Measurements from ENCODE around the gene PVRIG. TPM values are rescaled to one million over a fixed set of nuclear protein-coding genes. Genes with fewer than 3 reads are reported as not detected.
"Not testable (repeated sequence)": the region's sequence is repeated elsewhere in the genome, so short reads cannot be mapped to it uniquely, and the experiment has no call there.

PVRIG gene
- total RNA-seq, 4 donors from 2014 or later, result 0.13 to 0.51 TPM; not detected in 2

DNA sequence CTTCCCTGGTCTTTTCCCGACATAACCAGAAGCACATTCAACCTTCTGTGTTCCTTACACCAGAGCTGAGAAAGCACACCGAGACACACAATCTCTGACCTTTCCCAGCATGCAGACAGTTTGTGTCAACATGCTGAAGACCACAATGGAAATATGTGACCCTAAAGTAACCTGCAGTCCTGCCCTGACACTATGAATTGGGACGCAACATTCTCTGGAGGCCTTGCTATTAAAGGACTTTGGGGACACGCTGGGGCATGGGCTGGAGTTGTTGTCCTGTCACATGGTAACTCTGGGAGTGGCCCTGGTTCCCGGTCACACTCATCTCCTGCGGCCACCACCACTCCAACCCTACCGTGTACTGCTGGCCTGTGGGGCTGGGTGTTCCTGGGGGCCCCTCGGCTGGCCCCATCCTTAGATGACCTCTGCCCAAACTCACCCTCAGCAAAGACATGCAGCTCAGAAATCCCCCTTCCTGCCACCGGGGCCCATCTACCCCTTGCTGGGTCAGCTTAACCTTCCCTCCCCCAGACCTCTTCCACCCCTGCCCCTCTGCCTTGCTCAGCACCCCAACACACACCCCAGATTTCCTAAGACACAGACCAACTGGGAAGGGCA, 25.3 kb downstream of the PVRIG start:
- DNase-seq (ENCODE audit: low spot score in 2 of 2); H3K4me3 ChIP-seq (ENCODE audit: low read depth, poor library complexity, severe bottlenecking); intact Hi-C loops (cut with DNase I; ENCODE audit: low total_unique reads): not testable (repeated sequence)
- WGBS, 2 donors, result 62 to 68% methylated on average over 9 of the region's 9 CpGs

DNA sequence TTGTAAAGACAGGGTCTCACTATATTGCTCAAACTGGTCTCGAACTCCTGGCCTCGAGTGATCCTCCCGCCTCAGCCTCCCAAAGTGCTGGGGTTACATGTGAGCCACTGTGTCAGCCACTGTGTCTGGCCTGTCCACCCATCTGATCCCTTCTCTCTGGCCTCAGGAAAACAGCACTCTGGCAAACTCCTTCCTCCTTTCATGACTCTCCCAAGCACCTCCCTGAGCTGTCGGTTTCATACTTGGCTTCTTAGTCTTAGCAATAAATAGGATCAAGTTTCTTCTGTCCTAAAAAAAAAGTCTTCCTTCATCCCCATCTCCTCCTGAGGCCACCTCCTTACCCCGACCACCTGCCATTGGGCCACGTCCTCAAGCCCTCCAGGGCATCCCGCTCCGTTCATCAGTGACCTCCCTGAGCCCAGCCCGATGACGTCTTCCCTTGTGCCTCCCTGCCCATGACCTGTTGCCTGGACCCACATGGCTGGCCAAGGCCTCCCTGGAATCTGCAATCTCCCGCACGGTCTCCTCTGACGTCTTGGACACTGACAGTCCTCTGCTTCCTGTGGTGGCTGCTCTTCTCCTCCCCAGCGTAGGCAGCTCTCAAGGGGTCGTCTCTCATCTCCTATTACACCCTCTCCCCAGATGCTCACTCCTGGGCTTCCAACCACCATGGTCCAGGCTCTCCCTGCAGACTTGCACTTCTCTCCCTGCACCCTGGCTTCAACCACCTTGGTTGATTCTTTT, 26.5 kb downstream of the PVRIG start:
- DNase-seq (ENCODE audit: low spot score in 2 of 2); H3K4me3 ChIP-seq (ENCODE audit: low read depth, poor library complexity, severe bottlenecking); intact Hi-C loops (cut with DNase I; ENCODE audit: low total_unique reads): not testable (repeated sequence)
- 89% methylated on average over 15 of the region's 15 CpGs for WGBS, 2 donors

DNA sequence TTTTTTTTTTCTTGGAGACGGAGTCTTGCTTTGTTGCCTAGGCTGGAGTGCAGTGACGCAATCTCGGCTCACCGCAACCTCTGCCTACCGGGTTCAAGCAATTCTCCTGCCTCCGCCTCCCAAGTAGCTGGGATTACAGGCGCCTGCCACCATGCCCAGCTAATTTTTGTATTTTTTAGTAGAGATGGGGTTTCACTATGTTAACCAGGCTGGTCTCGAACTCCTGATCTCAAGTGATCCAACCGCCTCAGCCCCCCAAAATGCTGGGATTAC, 27.1 kb downstream of the PVRIG start:
- intact Hi-C loops (cut with DNase I; ENCODE audit: low total_unique reads); H3K4me3 ChIP-seq (ENCODE audit: low read depth, poor library complexity, severe bottlenecking); DNase-seq (ENCODE audit: low spot score in 2 of 2): not testable (repeated sequence)
- WGBS, 2 donors, result 88 to 94% methylated on average over 9 of the region's 9 CpGs

DNA sequence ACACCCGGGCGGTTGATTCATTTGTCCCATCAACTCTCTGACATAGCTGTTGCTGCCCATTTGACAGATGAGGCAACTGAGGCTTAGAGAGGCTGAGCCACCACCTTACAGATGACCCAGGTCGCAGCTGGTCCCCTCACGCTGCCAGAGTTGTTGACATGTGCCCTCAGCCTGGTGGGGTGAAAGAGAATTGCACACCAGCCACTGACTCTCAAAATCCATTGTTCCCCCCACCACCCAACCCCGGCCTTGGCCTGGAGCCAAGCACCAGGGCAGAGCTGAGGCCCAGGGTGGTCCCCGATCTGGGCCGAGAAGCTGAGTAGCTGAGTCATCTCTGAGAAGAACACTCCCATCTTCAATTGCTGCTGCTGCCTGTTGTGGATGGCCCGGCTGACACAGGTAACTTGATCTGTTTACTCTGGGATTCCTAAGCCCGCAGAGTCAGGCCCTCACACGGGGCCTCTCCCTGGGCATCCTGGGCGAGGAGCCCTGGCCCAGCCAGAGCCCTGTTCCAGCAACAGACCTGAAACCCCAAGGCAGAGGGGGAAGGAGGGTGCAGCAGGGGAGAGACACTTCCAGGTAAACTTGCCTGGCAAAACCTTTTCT, 27.5 kb downstream of the PVRIG start:
- H3K4me3 ChIP-seq (ENCODE audit: low read depth, poor library complexity, severe bottlenecking), result no peak overlapping the region
- WGBS, 2 donors, result 44 to 55% methylated on average over 11 of the region's 11 CpGs
- DNase-seq (ENCODE audit: low spot score in 2 of 2), result no peak
- intact Hi-C loops (cut with DNase I; ENCODE audit: low total_unique reads), result no loop called here
- TF ChIP-seq POLR2A (IDR thresholded peaks at IDR 0.05), result no peak
- TF ChIP-seq, protein P1, sequence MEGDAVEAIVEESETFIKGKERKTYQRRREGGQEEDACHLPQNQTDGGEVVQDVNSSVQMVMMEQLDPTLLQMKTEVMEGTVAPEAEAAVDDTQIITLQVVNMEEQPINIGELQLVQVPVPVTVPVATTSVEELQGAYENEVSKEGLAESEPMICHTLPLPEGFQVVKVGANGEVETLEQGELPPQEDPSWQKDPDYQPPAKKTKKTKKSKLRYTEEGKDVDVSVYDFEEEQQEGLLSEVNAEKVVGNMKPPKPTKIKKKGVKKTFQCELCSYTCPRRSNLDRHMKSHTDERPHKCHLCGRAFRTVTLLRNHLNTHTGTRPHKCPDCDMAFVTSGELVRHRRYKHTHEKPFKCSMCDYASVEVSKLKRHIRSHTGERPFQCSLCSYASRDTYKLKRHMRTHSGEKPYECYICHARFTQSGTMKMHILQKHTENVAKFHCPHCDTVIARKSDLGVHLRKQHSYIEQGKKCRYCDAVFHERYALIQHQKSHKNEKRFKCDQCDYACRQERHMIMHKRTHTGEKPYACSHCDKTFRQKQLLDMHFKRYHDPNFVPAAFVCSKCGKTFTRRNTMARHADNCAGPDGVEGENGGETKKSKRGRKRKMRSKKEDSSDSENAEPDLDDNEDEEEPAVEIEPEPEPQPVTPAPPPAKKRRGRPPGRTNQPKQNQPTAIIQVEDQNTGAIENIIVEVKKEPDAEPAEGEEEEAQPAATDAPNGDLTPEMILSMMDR (IDR thresholded peaks at IDR 0.05), result no peak

DNA sequence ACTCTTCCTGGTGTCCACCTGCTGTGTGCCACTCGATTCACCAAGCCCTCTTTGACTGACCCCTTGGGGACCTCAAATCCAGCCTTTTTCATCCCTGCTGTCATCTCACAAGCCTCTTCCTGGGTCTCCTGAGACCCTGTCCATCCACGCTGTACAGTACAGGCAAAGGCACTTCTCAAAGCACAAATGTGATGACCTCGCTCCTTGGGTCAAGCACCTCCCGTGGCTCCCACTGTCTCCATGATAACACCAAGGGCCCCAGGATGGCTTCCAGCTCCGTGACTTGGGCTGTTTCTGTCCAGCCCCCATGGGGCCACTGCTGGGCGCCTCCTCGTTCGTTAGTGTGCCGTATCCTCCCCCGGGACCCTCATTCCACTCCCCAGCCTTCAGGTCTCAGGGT, 28.7 kb downstream of the PVRIG start:
- DNase-seq (ENCODE audit: low spot score in 2 of 2), result no peak
- TF ChIP-seq POLR2A (IDR thresholded peaks at IDR 0.05), result no peak
- TF ChIP-seq, protein P1 (IDR thresholded peaks at IDR 0.05), result no peak
- H3K4me3 ChIP-seq (ENCODE audit: low read depth, poor library complexity, severe bottlenecking), result no peak overlapping the region
- WGBS, 2 donors, result 90 to 93% methylated on average over 10 of the region's 10 CpGs
- intact Hi-C loops (cut with DNase I; ENCODE audit: low total_unique reads), result no loop called here

DNA sequence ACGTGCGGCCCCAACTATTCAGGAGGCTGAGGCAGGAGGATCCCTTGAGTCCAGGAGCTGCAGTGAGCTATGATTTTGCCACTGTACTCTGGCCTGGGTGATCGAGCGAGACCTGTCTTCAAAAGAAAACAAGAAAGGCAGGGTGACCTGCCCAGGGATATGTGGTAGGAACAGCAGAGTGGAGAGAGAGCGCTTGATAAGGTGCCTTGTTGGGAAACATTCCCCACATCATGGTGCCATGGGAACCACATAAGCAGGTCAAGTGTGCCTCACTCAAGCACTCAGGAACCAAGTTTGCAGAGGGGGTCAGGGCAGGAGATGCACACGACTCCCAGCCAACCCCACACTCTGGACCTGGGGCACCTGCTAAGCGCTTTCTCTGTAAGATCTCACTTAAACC, 37.3 kb downstream of the PVRIG start:
- intact Hi-C loops (cut with DNase I; ENCODE audit: low total_unique reads), result no loop called here
- WGBS, 2 donors, result 91 to 96% methylated on average over 7 of the region's 7 CpGs
- TF ChIP-seq POLR2A (IDR thresholded peaks at IDR 0.05), result no peak
- TF ChIP-seq, protein P1 (IDR thresholded peaks at IDR 0.05), result no peak
- H3K4me3 ChIP-seq (ENCODE audit: low read depth, poor library complexity, severe bottlenecking), result no peak overlapping the region
- no peak for DNase-seq (ENCODE audit: low spot score in 2 of 2)

DNA sequence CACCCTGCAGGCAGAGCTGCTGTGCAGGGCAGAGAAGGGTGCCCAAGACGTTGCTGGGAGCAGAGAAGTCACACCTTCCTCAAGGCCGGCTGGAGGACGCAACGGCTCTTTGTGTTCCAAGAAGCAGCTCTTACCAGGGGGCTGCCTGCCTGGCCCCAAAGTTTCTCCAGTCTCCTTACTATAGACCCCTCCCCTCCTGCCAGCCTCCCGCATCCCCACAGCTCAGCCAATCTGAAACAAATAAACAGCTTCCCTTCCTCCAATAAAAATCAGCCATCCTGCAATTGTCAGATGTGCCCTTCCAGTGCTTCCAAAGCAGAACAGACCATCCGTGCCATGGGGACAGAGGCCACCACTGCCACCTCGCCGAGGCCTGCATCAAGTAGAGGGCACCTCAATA, 40.2 kb downstream of the PVRIG start:
- WGBS, 2 donors, result 90 to 91% methylated on average over 8 of the region's 8 CpGs
- intact Hi-C loops (cut with DNase I; ENCODE audit: low total_unique reads); DNase-seq (ENCODE audit: low spot score in 2 of 2); H3K4me3 ChIP-seq (ENCODE audit: low read depth, poor library complexity, severe bottlenecking): not testable (repeated sequence)

DNA sequence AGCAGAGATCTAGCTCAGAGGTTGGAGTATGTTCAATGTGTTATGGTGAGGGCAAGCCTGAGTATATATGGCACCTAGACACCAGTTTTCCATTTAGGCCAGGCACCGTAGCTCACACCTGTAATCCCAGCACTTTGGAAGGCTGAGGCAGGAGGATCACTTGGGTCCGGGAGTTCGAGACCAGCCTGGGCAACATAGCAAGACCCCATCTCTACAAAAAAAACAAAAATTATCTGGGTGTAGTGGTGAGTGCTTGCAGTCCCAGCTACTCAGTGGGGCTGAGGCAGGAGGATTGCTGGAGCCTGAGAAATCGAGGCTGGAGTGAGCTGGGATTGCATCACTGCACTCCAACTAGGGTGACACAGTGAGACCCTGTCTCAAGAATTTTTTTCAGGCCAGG, 43.1 kb downstream of the PVRIG start:
- intact Hi-C loops (cut with DNase I; ENCODE audit: low total_unique reads); H3K4me3 ChIP-seq (ENCODE audit: low read depth, poor library complexity, severe bottlenecking); DNase-seq (ENCODE audit: low spot score in 2 of 2): not testable (repeated sequence)
- WGBS, 2 donors, result 96 to 97% methylated on average over 4 of the region's 4 CpGs

DNA sequence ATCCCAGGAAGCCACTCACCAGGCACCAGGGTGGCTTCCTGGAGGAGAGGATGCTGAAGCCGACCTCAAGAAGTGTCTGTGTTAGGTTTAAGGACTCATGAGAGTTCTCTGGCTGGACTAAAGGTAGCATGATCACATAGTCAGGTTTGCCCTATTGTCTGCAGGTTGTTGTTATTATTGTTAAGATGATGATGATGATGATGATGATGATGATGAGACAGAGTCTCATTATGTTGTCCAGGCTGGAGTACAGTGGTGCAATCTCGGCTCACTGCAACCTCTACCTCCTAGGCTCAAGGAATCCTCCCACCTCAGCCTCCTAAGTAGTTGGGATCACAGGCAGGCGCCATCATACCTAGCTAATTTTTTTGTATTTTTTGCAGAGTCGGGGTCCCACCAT, 44.5 kb downstream of the PVRIG start:
- DNase-seq (ENCODE audit: low spot score in 2 of 2); intact Hi-C loops (cut with DNase I; ENCODE audit: low total_unique reads); H3K4me3 ChIP-seq (ENCODE audit: low read depth, poor library complexity, severe bottlenecking): not testable (repeated sequence)
- 72 to 94% methylated on average over 4 of the region's 4 CpGs for WGBS, 2 donors

DNA sequence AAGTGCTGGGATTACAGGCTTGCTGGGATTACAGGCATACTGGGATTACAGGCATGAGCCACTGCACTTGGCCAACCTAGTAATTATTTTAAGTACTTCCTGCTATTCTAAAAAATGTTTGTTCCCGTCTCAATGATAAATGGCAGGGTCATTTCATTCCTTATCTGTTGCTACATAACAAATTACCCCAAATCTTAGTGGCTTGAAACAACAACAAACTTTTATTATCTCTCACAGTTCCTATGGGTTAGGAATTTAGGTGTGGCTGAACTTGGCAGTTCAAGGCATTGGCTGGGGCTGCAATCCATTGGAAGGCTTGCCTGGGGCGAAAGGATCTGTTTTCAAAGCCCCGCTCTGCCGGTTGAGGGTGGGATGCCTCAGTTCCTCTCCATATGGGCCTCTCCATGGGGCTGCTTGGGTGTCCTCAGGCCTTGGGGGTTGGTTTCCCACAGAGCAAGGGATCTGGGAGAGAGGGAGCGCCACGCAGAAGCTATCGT, 45.0 kb downstream of the PVRIG start:
- peak in 1 of 2 donors; percentile 19 for DNase-seq (ENCODE audit: low spot score in 2 of 2)
- H3K4me3 ChIP-seq (ENCODE audit: low read depth, poor library complexity, severe bottlenecking); intact Hi-C loops (cut with DNase I; ENCODE audit: low total_unique reads): not testable (repeated sequence)
- 26 to 53% methylated on average over 7 of the region's 7 CpGs for WGBS, 2 donors

DNA sequence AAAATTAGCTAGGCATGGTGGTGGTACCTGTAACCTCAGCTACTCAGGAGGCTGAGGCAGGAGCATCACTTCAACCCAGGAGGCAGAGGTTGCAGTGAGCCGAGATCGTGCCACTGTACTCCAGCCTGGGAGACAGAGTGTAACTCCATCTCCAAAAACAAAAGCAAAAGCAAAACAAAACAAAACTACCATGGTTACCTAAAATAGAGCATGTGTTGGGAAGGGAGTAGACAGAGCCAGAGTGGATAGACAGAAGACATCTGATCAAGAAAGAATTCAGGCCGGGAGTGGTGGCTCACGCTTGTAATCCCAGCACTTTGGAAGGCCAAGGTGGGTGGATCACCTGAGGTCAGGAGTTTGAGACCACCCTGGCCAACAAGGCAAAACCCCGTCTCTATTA, 46.1 kb downstream of the PVRIG start:
- H3K4me3 ChIP-seq (ENCODE audit: low read depth, poor library complexity, severe bottlenecking); DNase-seq (ENCODE audit: low spot score in 2 of 2); intact Hi-C loops (cut with DNase I; ENCODE audit: low total_unique reads): not testable (repeated sequence)
- 43 to 45% methylated on average over 5 of the region's 5 CpGs for WGBS, 2 donors

All from lower leg skin (tissue), 4 donors.